ENCODE data around the gene APBB3. TPM values are rescaled to one million over a fixed set of nuclear protein-coding genes. Genes with fewer than 3 reads are reported as not detected.
A peak's percentile ranks its signal among the peaks of the same experiment; 100 is the strongest.

Gene APBB3
- total and polyA plus RNA-seq, 5 donors from 2014 or later, result 3.4 to 50.8 (median 4.1) TPM

GRCh38 chr5:140560227-140560626 is 4.2 kb downstream of the APBB3 start:
- Histone ChIP-seq H3K27ac (ENCODE audit: insufficient read depth, low read length, poor library complexity, severe bottlenecking) (no peak overlapping the region), H3K9me3 (ENCODE audit: control insufficient read depth in 2 of 2, low read length in 2 of 2) (no peaks in the 10 kb centered on the region), H3K4me1 (ENCODE audit: control insufficient read depth, insufficient read depth, low read length, poor library complexity, severe bottlenecking) (peaks cover 33% of the 10 kb centered on the region), H3K4me3 (ENCODE audit: low read depth, low read length) (no peak overlapping the region), H3K36me3 (ENCODE audit: control insufficient read depth, insufficient read depth, low read length) (peaks cover 13% of the 10 kb centered on the region), H3K27me3 (ENCODE audit: control insufficient read depth, insufficient read depth, low read length) (no peaks in the 10 kb centered on the region)
- no peaks in the 10 kb centered on the region for H3K9me3 Mint-ChIP-seq
- H3K27me3 Mint-ChIP-seq, result no peaks in the 10 kb centered on the region
- no peak for ATAC-seq (ENCODE audit: low read depth in 2 of 2)
- peak overlapping the region in 1 of 4 donors; percentile 82 for H3K4me3 Mint-ChIP-seq
- peaks cover 14 to 66% (median 37%) of the 10 kb centered on the region in 4 donors for H3K4me1 Mint-ChIP-seq
- H3K27ac Mint-ChIP-seq, result no peak overlapping the region
- H3K36me3 Mint-ChIP-seq, result peaks cover 8% of the 10 kb centered on the region
- DNase-seq, result no peak

GRCh38 chr5:140558542-140558941 is 5.9 kb downstream of the APBB3 start:
- H3K4me3 ChIP-seq (ENCODE audit: low read depth, low read length), result no peak overlapping the region
- no peaks in the 10 kb centered on the region for H3K9me3 ChIP-seq (ENCODE audit: control insufficient read depth in 2 of 2, low read length in 2 of 2)
- Mint-ChIP-seq H3K4me1 (peaks cover 15 to 68% (median 41%) of the 10 kb centered on the region in 4 donors), H3K4me3 (peak overlapping the region in 1 of 4 donors; percentile 98), H3K27ac (peak overlapping the region in 1 of 3 donors; percentile 97), H3K9me3 (no peaks in the 10 kb centered on the region), H3K36me3 (peaks cover 12% of the 10 kb centered on the region), H3K27me3 (no peaks in the 10 kb centered on the region)
- ATAC-seq (ENCODE audit: low read depth in 2 of 2), result no peak
- no peak for DNase-seq
- H3K4me1 ChIP-seq (ENCODE audit: control insufficient read depth, insufficient read depth, low read length, poor library complexity, severe bottlenecking), result peaks cover 28% of the 10 kb centered on the region
- no peak overlapping the region for H3K27ac ChIP-seq (ENCODE audit: insufficient read depth, low read length, poor library complexity, severe bottlenecking)
- peaks cover 13% of the 10 kb centered on the region for H3K36me3 ChIP-seq (ENCODE audit: control insufficient read depth, insufficient read depth, low read length)
- H3K27me3 ChIP-seq (ENCODE audit: control insufficient read depth, insufficient read depth, low read length), result no peaks in the 10 kb centered on the region

- Histone ChIP-seq H3K4me1 (ENCODE audit: control insufficient read depth, insufficient read depth, low read length, poor library complexity, severe bottlenecking) (peaks cover 26% of the 10 kb centered on the region), H3K4me3 (ENCODE audit: low read depth, low read length) (peak overlapping the region; percentile 69), H3K9me3 (ENCODE audit: control insufficient read depth in 2 of 2, low read length in 2 of 2) (no peaks in the 10 kb centered on the region), H3K27ac (ENCODE audit: insufficient read depth, low read length, poor library complexity, severe bottlenecking) (peak overlapping the region; percentile 90), H3K36me3 (ENCODE audit: control insufficient read depth, insufficient read depth, low read length) (peaks cover 13% of the 10 kb centered on the region), H3K27me3 (ENCODE audit: control insufficient read depth, insufficient read depth, low read length) (no peaks in the 10 kb centered on the region)
- Mint-ChIP-seq H3K4me3 (peak overlapping the region; percentile 92 to 98 (median 94)), H3K4me1 (peaks cover 20 to 68% (median 44%) of the 10 kb centered on the region in 4 donors), H3K36me3 (peaks cover 18% of the 10 kb centered on the region), H3K9me3 (no peaks in the 10 kb centered on the region), H3K27ac (peak overlapping the region; percentile 93 to 97 (median 97)), H3K27me3 (no peaks in the 10 kb centered on the region)
- ATAC-seq (ENCODE audit: low read depth in 2 of 2), result no peak
- no peak for DNase-seq
These were observed 6.4 kb downstream of the APBB3 start for GRCh38 chr5:140557965-140558364.

GRCh38 chr5:140557136-140557805 is 7.1 kb downstream of the APBB3 start, which contains the start of gene SRA1:
SRA1 (minus strand) TSS chr5:140557473; CDS start chr5:140557452, 21 bp downstream.
- H3K4me3 ChIP-seq (ENCODE audit: low read depth, low read length), result peak within 1 kb of the TSS; percentile 88
- H3K9me3 Mint-ChIP-seq, result no peaks in the 10 kb centered on the region
- peak; percentile 89 for ATAC-seq (ENCODE audit: low read depth in 2 of 2)

GRCh38 chr5:140556438-140556837 is 8.0 kb downstream of the APBB3 start:
- no peaks in the 10 kb centered on the region for H3K27me3 Mint-ChIP-seq
- Histone ChIP-seq H3K27me3 (ENCODE audit: control insufficient read depth, insufficient read depth, low read length) (no peaks in the 10 kb centered on the region), H3K36me3 (ENCODE audit: control insufficient read depth, insufficient read depth, low read length) (peaks cover 20% of the 10 kb centered on the region), H3K4me3 (ENCODE audit: low read depth, low read length) (peak overlapping the region; percentile 88), H3K9me3 (ENCODE audit: control insufficient read depth in 2 of 2, low read length in 2 of 2) (no peaks in the 10 kb centered on the region), H3K4me1 (ENCODE audit: control insufficient read depth, insufficient read depth, low read length, poor library complexity, severe bottlenecking) (peaks cover 27% of the 10 kb centered on the region), H3K27ac (ENCODE audit: insufficient read depth, low read length, poor library complexity, severe bottlenecking) (peak overlapping the region; percentile 90)
- H3K27ac Mint-ChIP-seq, result peak overlapping the region; percentile 34 to 97 (median 97)
- DNase-seq (peak in 2 of 3 donors; percentile 17 to 50), ATAC-seq (ENCODE audit: low read depth in 2 of 2) (no peak)
- no peaks in the 10 kb centered on the region for H3K9me3 Mint-ChIP-seq
- peaks cover 21% of the 10 kb centered on the region for H3K36me3 Mint-ChIP-seq
- peaks cover 27 to 65% (median 42%) of the 10 kb centered on the region in 4 donors for H3K4me1 Mint-ChIP-seq
- peak overlapping the region; percentile 92 to 98 (median 94) for H3K4me3 Mint-ChIP-seq

More at GRCh38 chr5:140557136-140557805, 7.1 kb downstream of the APBB3 start, which contains the start of gene SRA1:
- H3K4me3 Mint-ChIP-seq, result peak within 1 kb of the TSS; percentile 92 to 98 (median 94)
- Histone ChIP-seq H3K27ac (ENCODE audit: insufficient read depth, low read length, poor library complexity, severe bottlenecking) (peak within 1 kb of the TSS; percentile 90), H3K27me3 (ENCODE audit: control insufficient read depth, insufficient read depth, low read length) (no peaks in the 10 kb centered on the region), H3K9me3 (ENCODE audit: control insufficient read depth in 2 of 2, low read length in 2 of 2) (no peaks in the 10 kb centered on the region), H3K36me3 (ENCODE audit: control insufficient read depth, insufficient read depth, low read length) (peaks cover 13% of the 10 kb centered on the region), H3K4me1 (ENCODE audit: control insufficient read depth, insufficient read depth, low read length, poor library complexity, severe bottlenecking) (peaks cover 27% of the 10 kb centered on the region)
- peaks cover 25 to 64% (median 42%) of the 10 kb centered on the region in 4 donors for H3K4me1 Mint-ChIP-seq
- peaks cover 19% of the 10 kb centered on the region for H3K36me3 Mint-ChIP-seq
- H3K27me3 Mint-ChIP-seq, result no peaks in the 10 kb centered on the region
- H3K27ac Mint-ChIP-seq, result peak within 1 kb of the TSS; percentile 93 to 97 (median 97)
- DNase-seq, result peak; percentile 77 to 91 (median 85)

GRCh38 chr5:140555747-140556312 is 8.6 kb downstream of the APBB3 start:
- peaks cover 30 to 64% (median 42%) of the 10 kb centered on the region in 4 donors for H3K4me1 Mint-ChIP-seq
- H3K9me3 Mint-ChIP-seq, result no peaks in the 10 kb centered on the region
- Histone ChIP-seq H3K4me1 (ENCODE audit: control insufficient read depth, insufficient read depth, low read length, poor library complexity, severe bottlenecking) (peaks cover 27% of the 10 kb centered on the region), H3K4me3 (ENCODE audit: low read depth, low read length) (peak overlapping the region; percentile 88), H3K27ac (ENCODE audit: insufficient read depth, low read length, poor library complexity, severe bottlenecking) (peak overlapping the region; percentile 90), H3K36me3 (ENCODE audit: control insufficient read depth, insufficient read depth, low read length) (peaks cover 22% of the 10 kb centered on the region), H3K9me3 (ENCODE audit: control insufficient read depth in 2 of 2, low read length in 2 of 2) (no peaks in the 10 kb centered on the region), H3K27me3 (ENCODE audit: control insufficient read depth, insufficient read depth, low read length) (no peaks in the 10 kb centered on the region)
- H3K36me3 Mint-ChIP-seq, result peaks cover 27% of the 10 kb centered on the region
- DNase-seq, result no peak
- H3K27ac Mint-ChIP-seq, result peak overlapping the region in 2 of 3 donors; percentile 97
- H3K4me3 Mint-ChIP-seq, result peak overlapping the region; percentile 92 to 98 (median 94)
- no peaks in the 10 kb centered on the region for H3K27me3 Mint-ChIP-seq
- no peak for ATAC-seq (ENCODE audit: low read depth in 2 of 2)

- DNase-seq, result no peak
- Histone ChIP-seq H3K4me3 (ENCODE audit: low read depth, low read length) (no peak overlapping the region), H3K27ac (ENCODE audit: insufficient read depth, low read length, poor library complexity, severe bottlenecking) (no peak overlapping the region), H3K27me3 (ENCODE audit: control insufficient read depth, insufficient read depth, low read length) (no peaks in the 10 kb centered on the region), H3K36me3 (ENCODE audit: control insufficient read depth, insufficient read depth, low read length) (peaks cover 25% of the 10 kb centered on the region), H3K9me3 (ENCODE audit: control insufficient read depth in 2 of 2, low read length in 2 of 2) (no peaks in the 10 kb centered on the region), H3K4me1 (ENCODE audit: control insufficient read depth, insufficient read depth, low read length, poor library complexity, severe bottlenecking) (peaks cover 34% of the 10 kb centered on the region)
- Mint-ChIP-seq H3K9me3 (no peaks in the 10 kb centered on the region), H3K27me3 (no peaks in the 10 kb centered on the region), H3K4me3 (peak overlapping the region in 2 of 4 donors; percentile 1 to 58), H3K27ac (peak overlapping the region in 2 of 3 donors; percentile 72 to 88), H3K36me3 (peaks cover 35% of the 10 kb centered on the region), H3K4me1 (peaks cover 33 to 74% (median 46%) of the 10 kb centered on the region in 4 donors)
- ATAC-seq (ENCODE audit: low read depth in 2 of 2), result no peak
These were observed 9.9 kb downstream of the APBB3 start for GRCh38 chr5:140554454-140554853.
